ENCODE results near the gene ZP2. TPM values are rescaled to one million over a fixed set of nuclear protein-coding genes. Genes with fewer than 3 reads are reported as not detected.

The ZP2 gene
- total RNA-seq, 1 donor from 2014 or later, result 0.67 TPM

DNA sequence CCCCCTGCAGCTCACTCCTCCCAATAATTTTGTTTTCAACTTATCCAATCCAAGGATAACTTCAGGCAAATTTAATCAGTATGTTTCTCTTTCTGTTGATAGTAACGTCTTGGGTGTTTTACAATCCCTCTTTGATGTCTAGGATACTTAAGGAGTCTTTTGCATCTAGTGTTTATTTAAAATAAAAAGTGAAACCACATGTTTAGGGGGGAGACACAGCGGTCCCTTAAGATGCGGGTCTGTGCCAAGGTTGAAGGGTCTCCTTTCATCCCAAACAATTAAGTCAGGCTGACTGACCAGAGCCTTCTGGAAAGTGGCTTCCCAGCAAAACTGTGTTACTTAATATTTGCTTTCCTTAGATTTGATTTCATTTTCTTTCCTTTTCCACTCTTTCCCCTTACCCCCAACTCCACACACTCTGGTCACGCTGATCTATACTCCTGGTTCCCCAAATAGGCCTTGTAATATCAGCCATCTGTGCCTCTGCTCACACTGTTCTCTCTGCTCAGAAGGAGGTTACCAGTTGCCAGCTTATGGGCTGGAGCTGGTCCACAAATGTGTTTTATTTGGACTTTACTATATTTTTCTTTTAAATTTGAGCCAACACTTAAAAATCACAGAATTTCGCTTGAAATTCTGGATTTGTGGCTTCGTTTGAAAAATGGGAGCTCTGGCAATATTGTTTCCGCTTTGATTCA is 33.3 kb upstream of the ZP2 start:
- DNase-seq (no peak), ATAC-seq (no peak)
- Histone ChIP-seq H3K27ac (no peak overlapping the region), H3K27me3 (no peaks in the 10 kb centered on the region), H3K4me1 (no peaks in the 10 kb centered on the region), H3K4me3 (no peak overlapping the region), H3K36me3 (no peaks in the 10 kb centered on the region), H3K9me3 (no peaks in the 10 kb centered on the region)
- intact Hi-C loops (cut with DNase I), result no loop called here
- TF ChIP-seq, protein P1, sequence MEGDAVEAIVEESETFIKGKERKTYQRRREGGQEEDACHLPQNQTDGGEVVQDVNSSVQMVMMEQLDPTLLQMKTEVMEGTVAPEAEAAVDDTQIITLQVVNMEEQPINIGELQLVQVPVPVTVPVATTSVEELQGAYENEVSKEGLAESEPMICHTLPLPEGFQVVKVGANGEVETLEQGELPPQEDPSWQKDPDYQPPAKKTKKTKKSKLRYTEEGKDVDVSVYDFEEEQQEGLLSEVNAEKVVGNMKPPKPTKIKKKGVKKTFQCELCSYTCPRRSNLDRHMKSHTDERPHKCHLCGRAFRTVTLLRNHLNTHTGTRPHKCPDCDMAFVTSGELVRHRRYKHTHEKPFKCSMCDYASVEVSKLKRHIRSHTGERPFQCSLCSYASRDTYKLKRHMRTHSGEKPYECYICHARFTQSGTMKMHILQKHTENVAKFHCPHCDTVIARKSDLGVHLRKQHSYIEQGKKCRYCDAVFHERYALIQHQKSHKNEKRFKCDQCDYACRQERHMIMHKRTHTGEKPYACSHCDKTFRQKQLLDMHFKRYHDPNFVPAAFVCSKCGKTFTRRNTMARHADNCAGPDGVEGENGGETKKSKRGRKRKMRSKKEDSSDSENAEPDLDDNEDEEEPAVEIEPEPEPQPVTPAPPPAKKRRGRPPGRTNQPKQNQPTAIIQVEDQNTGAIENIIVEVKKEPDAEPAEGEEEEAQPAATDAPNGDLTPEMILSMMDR (IDR thresholded peaks at IDR 0.05), result no peak

DNA sequence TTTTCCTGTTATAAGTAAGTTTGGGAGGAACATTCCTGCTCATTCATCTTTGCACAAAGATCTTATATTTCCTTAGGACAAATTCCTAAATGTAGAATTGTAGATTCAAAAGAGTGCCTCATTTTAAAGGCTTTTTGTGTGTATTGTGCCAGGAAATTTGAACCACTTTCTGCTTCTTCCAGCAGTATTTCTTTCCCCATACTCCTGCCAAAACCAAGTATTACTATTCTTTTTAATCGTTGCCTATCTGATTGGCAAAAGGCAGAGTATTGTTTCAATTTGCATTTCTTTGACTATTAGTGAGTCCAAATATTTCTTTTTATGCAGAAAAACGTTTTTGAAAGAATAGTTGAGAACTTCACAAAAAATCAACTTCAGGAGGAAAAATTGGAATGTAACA is 31.4 kb upstream of the ZP2 start:
- TF ChIP-seq, protein P1 (IDR thresholded peaks at IDR 0.05), result no peak
- Histone ChIP-seq H3K27ac (no peak overlapping the region), H3K27me3 (no peaks in the 10 kb centered on the region), H3K4me3 (no peak overlapping the region), H3K36me3 (no peaks in the 10 kb centered on the region), H3K9me3 (no peaks in the 10 kb centered on the region), H3K4me1 (no peaks in the 10 kb centered on the region)
- intact Hi-C loops (cut with DNase I), result no loop called here
- DNase-seq, result no peak
- no peak for ATAC-seq

DNA sequence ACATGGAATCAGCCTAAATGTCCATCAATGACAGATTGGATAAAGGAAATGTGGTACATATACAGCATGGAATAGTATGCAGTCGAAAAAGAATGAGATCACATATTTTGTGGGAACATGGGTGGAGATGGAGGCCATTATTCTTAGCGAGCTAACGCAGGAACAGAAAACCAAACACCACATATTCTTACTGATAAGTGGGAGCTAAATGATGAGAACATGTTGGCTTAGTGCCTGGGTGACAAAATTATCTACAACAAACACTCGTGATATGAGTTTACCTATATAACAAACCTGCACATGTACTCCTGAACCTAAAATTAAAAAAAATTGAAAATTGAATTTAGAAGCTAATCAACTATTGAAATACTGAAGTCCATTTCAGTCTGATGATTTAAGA is 28.3 kb upstream of the ZP2 start:
- Histone ChIP-seq H3K36me3 (no peaks in the 10 kb centered on the region), H3K27ac (no peak overlapping the region), H3K4me3 (no peak overlapping the region), H3K27me3 (no peaks in the 10 kb centered on the region), H3K4me1 (no peaks in the 10 kb centered on the region), H3K9me3 (no peaks in the 10 kb centered on the region)
- intact Hi-C loops (cut with DNase I), result no loop called here
- DNase-seq (no peak), ATAC-seq (no peak)
- TF ChIP-seq, protein P1 (IDR thresholded peaks at IDR 0.05), result no peak

DNA sequence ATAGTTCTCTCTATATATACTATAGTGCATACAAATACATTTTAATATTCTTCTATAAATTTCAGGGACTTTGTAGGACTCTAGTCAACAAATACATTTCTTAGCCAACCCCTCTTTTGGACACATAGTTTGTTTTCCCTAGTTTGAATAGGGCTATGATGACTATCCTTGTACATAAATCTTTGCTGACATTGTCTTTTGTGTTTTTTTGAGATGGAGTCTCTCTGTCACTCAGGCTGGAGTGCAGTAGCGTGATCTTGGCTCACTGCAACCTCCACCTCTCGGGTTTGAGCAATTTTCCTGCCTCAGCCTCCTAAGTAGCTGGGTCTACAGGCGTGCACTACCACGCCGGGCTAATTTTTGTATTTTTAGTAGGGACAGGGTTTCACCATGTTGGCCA is 25.5 kb upstream of the ZP2 start:
- Histone ChIP-seq H3K4me1 (no peaks in the 10 kb centered on the region), H3K9me3 (no peaks in the 10 kb centered on the region), H3K27ac (no peak overlapping the region), H3K4me3 (no peak overlapping the region), H3K36me3 (no peaks in the 10 kb centered on the region), H3K27me3 (no peaks in the 10 kb centered on the region)
- intact Hi-C loops (cut with DNase I), result no loop called here
- DNase-seq (no peak), ATAC-seq (no peak)
- TF ChIP-seq, protein P1 (IDR thresholded peaks at IDR 0.05), result no peak

DNA sequence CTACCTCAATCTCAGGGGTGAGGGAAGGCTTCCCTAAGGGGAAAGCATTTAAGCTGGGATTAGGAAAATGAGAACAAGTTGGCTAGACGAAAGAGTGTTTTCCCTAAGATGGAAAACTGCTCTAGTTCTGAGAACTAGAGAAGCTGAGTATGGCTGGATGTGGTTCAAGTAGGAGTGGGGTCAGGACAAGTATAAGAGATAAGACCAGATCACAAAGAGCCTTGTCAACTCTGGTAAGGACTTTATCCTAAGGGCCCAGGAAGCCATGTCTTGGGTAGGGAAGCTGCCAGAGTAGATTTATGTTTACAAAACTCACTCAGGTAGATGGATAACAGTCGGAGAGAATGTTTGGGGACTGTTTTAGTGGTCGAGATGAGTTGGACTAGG is 23.8 kb upstream of the ZP2 start:
- Histone ChIP-seq H3K9me3 (no peaks in the 10 kb centered on the region), H3K27ac (no peak overlapping the region), H3K4me3 (no peak overlapping the region), H3K27me3 (peaks cover 7% of the 10 kb centered on the region), H3K4me1 (no peaks in the 10 kb centered on the region), H3K36me3 (no peaks in the 10 kb centered on the region)
- intact Hi-C loops (cut with DNase I), result no loop called here
- ATAC-seq (no peak), DNase-seq (no peak)
- TF ChIP-seq, protein P1 (IDR thresholded peaks at IDR 0.05), result no peak
